Spleen (tissue), 11 donors: ENCODE measurements around the gene SLIT1. TPM values are rescaled to one million over a fixed set of nuclear protein-coding genes. Genes with fewer than 3 reads are reported as not detected.

Experiments used
- DNase-seq: peaks from one replicate; pipeline ENCODE4 v3.0.0-alpha.2; 2020
- H3K27ac ChIP-seq, 8 donors: fragments of 200-600 bp; sonication (generic) in 7 of 8; 1 replicate in 4 of 8; 2 replicates in 4 of 8; pipeline versions ENCODE4 v1.5.0 to v1.8.0; 2016 to 2021; ENCODE audit warnings: inconsistent platforms in 4 of 8, mild to moderate bottlenecking in 4 of 8, moderate library complexity in 1 of 8
- H3K27me3 ChIP-seq, 7 donors: fragments of 200-600 bp; sonication (generic) in 6 of 7; replicated peaks in 1 of 7; 1 replicate in 4 of 7; 2 replicates in 3 of 7; pipeline versions ENCODE4 v1.5.0 to v1.8.0; 2016 to 2021; ENCODE audit warnings: inconsistent platforms in 3 of 7, mild to moderate bottlenecking in 1 of 7
- H3K36me3 ChIP-seq, 6 donors: fragments of 200-600 bp; sonication (generic) in 5 of 6; 1 replicate in 4 of 6; 2 replicates in 2 of 6; pipeline versions ENCODE4 v1.5.0 to v1.8.0; 2016 to 2021; ENCODE audit warnings: inconsistent platforms in 2 of 6
- H3K4me1 ChIP-seq, 6 donors: fragments of 200-600 bp; sonication (generic) in 5 of 6; 1 replicate in 3 of 6; 2 replicates in 3 of 6; pipeline versions ENCODE4 v1.5.0 to v1.8.0; 2016 to 2021; ENCODE audit warnings: inconsistent platforms in 3 of 6
- H3K4me3 ChIP-seq, 8 donors: fragments of 200-600 bp; sonication (generic) in 7 of 8; 1 replicate in 4 of 8; 2 replicates in 4 of 8; pipeline versions ENCODE4 v1.5.0 to v1.8.0; 2016 to 2021; ENCODE audit warnings: inconsistent platforms in 4 of 8, mild to moderate bottlenecking in 4 of 8, moderate library complexity in 2 of 8
- H3K9me3 ChIP-seq, 8 donors: fragments of 200-600 bp; sonication (generic) in 7 of 8; 1 replicate in 4 of 8; 2 replicates in 4 of 8; pipeline versions ENCODE4 v1.5.0 to v1.8.0; 2016 to 2021; ENCODE audit warnings: inconsistent platforms in 4 of 8
- CTCF ChIP-seq, 11 experiments: fragments of 200-600 bp in 7 of 11; fragments of 450-650 bp in 4 of 11; sonication (generic) in 4 of 11; IDR thresholded peaks in 8 of 11; conservative IDR thresholded peaks in 3 of 11; 1 replicate in 7 of 11; 2 replicates in 4 of 11; pipeline versions ENCODE4 v1.4.0 to v1.8.0; 2016 to 2021; ENCODE audit warnings: antibody characterized with exemption in 11 of 11, inconsistent platforms in 4 of 11, mild to moderate bottlenecking in 1 of 11
- POLR2A ChIP-seq, 3 donors: fragments of 450-650 bp; IDR thresholded peaks; one replicate each; pipeline ENCODE4 v1.5.1; 2017; ENCODE audit warnings: antibody characterized with exemption in 3 of 3, mild to moderate bottlenecking in 1 of 3
- POLR2AphosphoS5 ChIP-seq, 3 donors: sonication (generic); formaldehyde crosslinking; IDR thresholded peaks; one replicate each; pipeline ENCODE4 v1.5.1; 2017; ENCODE audit warnings: antibody characterized with exemption in 3 of 3
- WGBS, 5 donors: extraction: QIAGEN DNeasy Blood & Tissue Kit in 3 of 5; methylation state at CpG; one replicate each; pipeline versions ENCODE4 v1.1.5 to v1.1.7; 2013 to 2018; 5-methylcytosine and 5-hydroxymethylcytosine counted together
- intact Hi-C: fragments of 100-400 bp; cut with DNase I; formaldehyde crosslinking; loops from one replicate; pipeline ENCODE4 v1.15.0; 2023; ENCODE audit warnings: low total_unique reads
- polyA plus RNA-seq, 3 donors: library from polyadenylated mRNA; stranded (reverse); fragments of 200-250 nt; gene quantifications; one replicate each; pipeline ENCODE4 v1.2.1, GENCODE V29; 2013
- total RNA-seq, 7 donors: library from RNA; depleted of rRNA in 3 of 7; stranded (reverse); fragments of >200 nt in 3 of 7; fragmentation: NEBNext Ultra II Directional in 4 of 7; extraction: Animal tissue kit (Norgen Biotek cat#: 25700) in 4 of 7; gene quantifications; one replicate each; pipeline versions ENCODE4 v1.1.0 to v1.2.1, GENCODE V29; 2016 to 2021
- donor health status: healthy with polysubstance abuse.
- donor health status: DM: no; HTN: no; CAD: no; lungs with moderate emphysema.
- donor health status: DM: no; HTN: no; CAD: no.
- donor health status: Bipolar disorder and iron deficiency.
- donor health status: healthy.
- donor health status: DM: no; HTN: no; CAD: no.
- donor health status: DM: yes; HTN: yes; CAD: no.

SLIT1 gene
- total and polyA plus RNA-seq, 10 donors, result 0.11 to 0.82 (median 0.52) TPM

- no peaks in the 10 kb centered on the region for H3K9me3 ChIP-seq
- no peak overlapping the region for H3K27ac ChIP-seq
- H3K4me3 ChIP-seq, result no peak overlapping the region
- intact Hi-C loops, result no loop called here
- TF ChIP-seq CTCF (IDR thresholded peaks at IDR 0.05 in 8 of 11, conservative IDR thresholded peaks at IDR 0.05 in 3 of 11), result no peak
- TF ChIP-seq POLR2AphosphoS5 (IDR thresholded peaks at IDR 0.05), result no peak
- no peak for TF ChIP-seq POLR2A (IDR thresholded peaks at IDR 0.05)
- peaks cover 0 to 31% (median 0%) of the 10 kb centered on the region in 7 donors for H3K27me3 ChIP-seq
- no peaks in the 10 kb centered on the region for H3K4me1 ChIP-seq
- 62 to 73% (median 71%) methylated on average over 4 to 5 of the region's 5 CpGs for WGBS, 5 donors
- DNase-seq, result peak; percentile 47
- H3K36me3 ChIP-seq, result no peaks in the 10 kb centered on the region
Measured at GRCh38 chr10:97169063-97169462, 16.7 kb downstream of the SLIT1 start.

GRCh38 chr10:97168645-97169044, 17.1 kb downstream of the SLIT1 start:
- H3K9me3 ChIP-seq, result no peaks in the 10 kb centered on the region
- intact Hi-C loops, result no loop called here
- WGBS, 5 donors, result 87 to 95% (median 89%) methylated on average over 2 of the region's 2 CpGs
- no peaks in the 10 kb centered on the region for H3K36me3 ChIP-seq
- no peak for DNase-seq
- no peak overlapping the region for H3K27ac ChIP-seq
- no peak overlapping the region for H3K4me3 ChIP-seq
- TF ChIP-seq POLR2AphosphoS5 (IDR thresholded peaks at IDR 0.05) (no peak), CTCF (IDR thresholded peaks at IDR 0.05 in 8 of 11, conservative IDR thresholded peaks at IDR 0.05 in 3 of 11) (no peak), POLR2A (IDR thresholded peaks at IDR 0.05) (no peak)
- H3K4me1 ChIP-seq, result no peaks in the 10 kb centered on the region
- H3K27me3 ChIP-seq, result peaks cover 0 to 31% (median 0%) of the 10 kb centered on the region in 7 donors

GRCh38 chr10:97165499-97165898, 20.3 kb downstream of the SLIT1 start:
- no peaks in the 10 kb centered on the region for H3K4me1 ChIP-seq
- no peaks in the 10 kb centered on the region for H3K9me3 ChIP-seq
- no peaks in the 10 kb centered on the region for H3K36me3 ChIP-seq
- H3K4me3 ChIP-seq, result no peak overlapping the region
- TF ChIP-seq POLR2AphosphoS5 (IDR thresholded peaks at IDR 0.05) (no peak), CTCF (IDR thresholded peaks at IDR 0.05 in 8 of 11, conservative IDR thresholded peaks at IDR 0.05 in 3 of 11) (no peak), POLR2A (IDR thresholded peaks at IDR 0.05) (no peak)
- H3K27ac ChIP-seq, result no peak overlapping the region
- H3K27me3 ChIP-seq, result peaks cover 0 to 16% (median 0%) of the 10 kb centered on the region in 7 donors
- WGBS, 5 donors, result 81 to 94% (median 88%) methylated on average over 8 of the region's 8 CpGs
- intact Hi-C loops, result no loop called here
- DNase-seq, result peak; percentile 49

GRCh38 chr10:97163781-97164501, 21.8 kb downstream of the SLIT1 start:
- H3K27ac ChIP-seq, result no peak overlapping the region
- H3K27me3 ChIP-seq, result peaks cover 0 to 1% (median 0%) of the 10 kb centered on the region in 7 donors
- H3K9me3 ChIP-seq, result no peaks in the 10 kb centered on the region
- 71 to 81% (median 78%) methylated on average over 13 to 17 of the region's 17 CpGs for WGBS, 5 donors
- H3K36me3 ChIP-seq, result no peaks in the 10 kb centered on the region
- no peak for DNase-seq
- H3K4me3 ChIP-seq, result no peak overlapping the region
- no peaks in the 10 kb centered on the region for H3K4me1 ChIP-seq
- no peak for TF ChIP-seq POLR2AphosphoS5 (IDR thresholded peaks at IDR 0.05)
- TF ChIP-seq CTCF (IDR thresholded peaks at IDR 0.05 in 8 of 11, conservative IDR thresholded peaks at IDR 0.05 in 3 of 11), result no peak
- TF ChIP-seq POLR2A (IDR thresholded peaks at IDR 0.05), result no peak
- intact Hi-C loops, result no loop called here
